Spleen (tissue), 11 donors: ENCODE data around the gene SLC7A6. TPM values are rescaled to one million over a fixed set of nuclear protein-coding genes. Genes with fewer than 3 reads are reported as not detected.
A peak's percentile ranks its signal among the peaks of the same experiment; 100 is the strongest.

Experiments used
- DNase-seq: peaks from one replicate; pipeline ENCODE4 v3.0.0-alpha.2; 2020
- H3K27ac ChIP-seq, 8 donors: fragments of 200-600 bp; sonication (generic) in 7 of 8; 1 replicate in 4 of 8; 2 replicates in 4 of 8; pipeline versions ENCODE4 v1.5.0 to v1.8.0; 2016 to 2021; ENCODE audit warnings: inconsistent platforms in 4 of 8, mild to moderate bottlenecking in 4 of 8, moderate library complexity in 1 of 8
- H3K27me3 ChIP-seq, 7 donors: fragments of 200-600 bp; sonication (generic) in 6 of 7; replicated peaks in 1 of 7; 1 replicate in 4 of 7; 2 replicates in 3 of 7; pipeline versions ENCODE4 v1.5.0 to v1.8.0; 2016 to 2021; ENCODE audit warnings: inconsistent platforms in 3 of 7, mild to moderate bottlenecking in 1 of 7
- H3K36me3 ChIP-seq, 6 donors: fragments of 200-600 bp; sonication (generic) in 5 of 6; 1 replicate in 4 of 6; 2 replicates in 2 of 6; pipeline versions ENCODE4 v1.5.0 to v1.8.0; 2016 to 2021; ENCODE audit warnings: inconsistent platforms in 2 of 6
- H3K4me1 ChIP-seq, 6 donors: fragments of 200-600 bp; sonication (generic) in 5 of 6; 1 replicate in 3 of 6; 2 replicates in 3 of 6; pipeline versions ENCODE4 v1.5.0 to v1.8.0; 2016 to 2021; ENCODE audit warnings: inconsistent platforms in 3 of 6
- H3K4me3 ChIP-seq, 8 donors: fragments of 200-600 bp; sonication (generic) in 7 of 8; 1 replicate in 4 of 8; 2 replicates in 4 of 8; pipeline versions ENCODE4 v1.5.0 to v1.8.0; 2016 to 2021; ENCODE audit warnings: inconsistent platforms in 4 of 8, mild to moderate bottlenecking in 4 of 8, moderate library complexity in 2 of 8
- H3K9me3 ChIP-seq, 8 donors: fragments of 200-600 bp; sonication (generic) in 7 of 8; 1 replicate in 4 of 8; 2 replicates in 4 of 8; pipeline versions ENCODE4 v1.5.0 to v1.8.0; 2016 to 2021; ENCODE audit warnings: inconsistent platforms in 4 of 8
- CTCF ChIP-seq, 11 experiments: fragments of 200-600 bp in 7 of 11; fragments of 450-650 bp in 4 of 11; sonication (generic) in 4 of 11; IDR thresholded peaks in 8 of 11; conservative IDR thresholded peaks in 3 of 11; 1 replicate in 7 of 11; 2 replicates in 4 of 11; pipeline versions ENCODE4 v1.4.0 to v1.8.0; 2016 to 2021; ENCODE audit warnings: antibody characterized with exemption in 11 of 11, inconsistent platforms in 4 of 11, mild to moderate bottlenecking in 1 of 11
- POLR2A ChIP-seq, 3 donors: fragments of 450-650 bp; IDR thresholded peaks; one replicate each; pipeline ENCODE4 v1.5.1; 2017; ENCODE audit warnings: antibody characterized with exemption in 3 of 3, mild to moderate bottlenecking in 1 of 3
- POLR2AphosphoS5 ChIP-seq, 3 donors: sonication (generic); formaldehyde crosslinking; IDR thresholded peaks; one replicate each; pipeline ENCODE4 v1.5.1; 2017; ENCODE audit warnings: antibody characterized with exemption in 3 of 3
- WGBS, 5 donors: extraction: QIAGEN DNeasy Blood & Tissue Kit in 3 of 5; methylation state at CpG; one replicate each; pipeline versions ENCODE4 v1.1.5 to v1.1.7; 2013 to 2018; 5-methylcytosine and 5-hydroxymethylcytosine counted together
- intact Hi-C: fragments of 100-400 bp; cut with DNase I; formaldehyde crosslinking; loops from one replicate; pipeline ENCODE4 v1.15.0; 2023; ENCODE audit warnings: low total_unique reads
- polyA plus RNA-seq, 3 donors: library from polyadenylated mRNA; stranded (reverse); fragments of 200-250 nt; gene quantifications; one replicate each; pipeline ENCODE4 v1.2.1, GENCODE V29; 2013
- total RNA-seq, 7 donors: library from RNA; depleted of rRNA in 3 of 7; stranded (reverse); fragments of >200 nt in 3 of 7; fragmentation: NEBNext Ultra II Directional in 4 of 7; extraction: Animal tissue kit (Norgen Biotek cat#: 25700) in 4 of 7; gene quantifications; one replicate each; pipeline versions ENCODE4 v1.1.0 to v1.2.1, GENCODE V29; 2016 to 2021
- donor health status: healthy with polysubstance abuse.
- donor health status: DM: no; HTN: no; CAD: no; lungs with moderate emphysema.
- donor health status: DM: no; HTN: no; CAD: no.
- donor health status: Bipolar disorder and iron deficiency.
- donor health status: healthy.
- donor health status: DM: no; HTN: no; CAD: no.
- donor health status: DM: yes; HTN: yes; CAD: no.

SLC7A6 gene
- total and polyA plus RNA-seq, 10 donors: 9.8 to 62.8 (median 46.1) TPM

GRCh38 chr16:68247932-68248331 is 16.4 kb upstream of the SLC7A6 start:
- intact Hi-C loops: no loop called here
- peak overlapping the region in 5 of 8 donors; percentile 8 to 87 (median 39) for H3K27ac ChIP-seq
- peaks cover 13 to 77% (median 33%) of the 10 kb centered on the region in 6 donors for H3K4me1 ChIP-seq
- no peak for TF ChIP-seq CTCF (IDR thresholded peaks at IDR 0.05 in 8 of 11, conservative IDR thresholded peaks at IDR 0.05 in 3 of 11)
- TF ChIP-seq POLR2AphosphoS5 (IDR thresholded peaks at IDR 0.05): no peak
- no peak for TF ChIP-seq POLR2A (IDR thresholded peaks at IDR 0.05)
- WGBS, 5 donors: 77 to 94% (median 84%) methylated on average over 4 of the region's 4 CpGs
- H3K9me3 ChIP-seq: no peaks in the 10 kb centered on the region
- peak overlapping the region in 2 of 8 donors; percentile 3 to 97 for H3K4me3 ChIP-seq
- H3K27me3 ChIP-seq: no peaks in the 10 kb centered on the region
- DNase-seq: no peak
- peaks cover 0 to 46% (median 18%) of the 10 kb centered on the region in 6 donors for H3K36me3 ChIP-seq

- no peaks in the 10 kb centered on the region for H3K27me3 ChIP-seq
- DNase-seq: no peak
- WGBS, 5 donors: 85 to 90% (median 88%) methylated on average over 4 of the region's 4 CpGs
- intact Hi-C loops: no loop called here
- no peak overlapping the region for H3K4me3 ChIP-seq
- no peaks in the 10 kb centered on the region for H3K9me3 ChIP-seq
- H3K4me1 ChIP-seq: peaks cover 13 to 71% (median 28%) of the 10 kb centered on the region in 6 donors
- peak overlapping the region in 2 of 8 donors; percentile 84 to 87 for H3K27ac ChIP-seq
- TF ChIP-seq CTCF (IDR thresholded peaks at IDR 0.05 in 8 of 11, conservative IDR thresholded peaks at IDR 0.05 in 3 of 11) (no peak), POLR2AphosphoS5 (IDR thresholded peaks at IDR 0.05) (no peak), POLR2A (IDR thresholded peaks at IDR 0.05) (no peak)
- H3K36me3 ChIP-seq: peaks cover 0 to 60% (median 23%) of the 10 kb centered on the region in 6 donors
Measured at GRCh38 chr16:68249371-68249770, 15.0 kb upstream of the SLC7A6 start.

GRCh38 chr16:68250951-68251350 is 13.4 kb upstream of the SLC7A6 start:
- no peak overlapping the region for H3K27ac ChIP-seq
- no peaks in the 10 kb centered on the region for H3K9me3 ChIP-seq
- H3K4me1 ChIP-seq: peaks cover 10 to 61% (median 19%) of the 10 kb centered on the region in 6 donors
- WGBS, 5 donors: 73 to 88% (median 83%) methylated on average over 6 of the region's 6 CpGs
- peaks cover 0 to 76% (median 36%) of the 10 kb centered on the region in 6 donors for H3K36me3 ChIP-seq
- no peak overlapping the region for H3K4me3 ChIP-seq
- intact Hi-C loops: no loop called here
- no peak for DNase-seq
- H3K27me3 ChIP-seq: no peaks in the 10 kb centered on the region
- TF ChIP-seq POLR2A (IDR thresholded peaks at IDR 0.05) (no peak), POLR2AphosphoS5 (IDR thresholded peaks at IDR 0.05) (no peak), CTCF (IDR thresholded peaks at IDR 0.05 in 8 of 11, conservative IDR thresholded peaks at IDR 0.05 in 3 of 11) (no peak)

- Histone ChIP-seq H3K36me3 (peaks cover 0 to 85% (median 38%) of the 10 kb centered on the region in 6 donors), H3K27me3 (no peaks in the 10 kb centered on the region), H3K4me1 (peaks cover 3 to 56% (median 10%) of the 10 kb centered on the region in 6 donors), H3K9me3 (no peaks in the 10 kb centered on the region), H3K27ac (peak overlapping the region in 4 of 8 donors; percentile 8 to 33 (median 14)), H3K4me3 (no peak overlapping the region)
- no peak for TF ChIP-seq CTCF (IDR thresholded peaks at IDR 0.05 in 8 of 11, conservative IDR thresholded peaks at IDR 0.05 in 3 of 11)
- TF ChIP-seq POLR2AphosphoS5 (IDR thresholded peaks at IDR 0.05): no peak
- TF ChIP-seq POLR2A (IDR thresholded peaks at IDR 0.05): no peak
- 51 to 87% (median 74%) methylated on average over 5 of the region's 5 CpGs for WGBS, 5 donors
- intact Hi-C loops: no loop called here
- DNase-seq: no peak
Measured at GRCh38 chr16:68251832-68252231, 12.5 kb upstream of the SLC7A6 start.
